KMS-11 (cell line): Measurements from ENCODE around the gene MAP2K2.
"Not testable (repeated sequence)": the region's sequence is repeated elsewhere in the genome, so short reads cannot be mapped to it uniquely, and the experiment has no call there.

Experiments used
- H2AFZ ChIP-seq: fragments of 200-600 bp; sonication (generic); 2 replicates; pipeline ENCODE4 v1.6.1; 2016; ENCODE audit warnings: antibody characterized with exemption, mixed run types, low read depth
- H3K27ac ChIP-seq: fragments of 200-600 bp; sonication (generic); 2 replicates; pipeline ENCODE4 v1.6.1; 2016; ENCODE audit warnings: mild to moderate bottlenecking, mixed run types
- H3K27me3 ChIP-seq: fragments of 200-600 bp; sonication (generic); 2 replicates; pipeline ENCODE4 v1.6.1; 2017; ENCODE audit warnings: mild to moderate bottlenecking, low read depth, mixed run types, moderate library complexity; ENCODE audit not compliant: insufficient read depth
- H3K36me3 ChIP-seq: fragments of 200-600 bp; sonication (generic); 2 replicates; pipeline ENCODE4 v1.6.1; 2017; ENCODE audit warnings: mild to moderate bottlenecking, mixed run types; ENCODE audit not compliant: insufficient read depth
- H3K4me1 ChIP-seq: fragments of 200-600 bp; sonication (generic); 2 replicates; pipeline ENCODE4 v1.6.1; 2016; ENCODE audit warnings: mild to moderate bottlenecking, low read depth, mixed run types; ENCODE audit not compliant: poor library complexity, severe bottlenecking
- H3K4me2 ChIP-seq: fragments of 200-600 bp; sonication (generic); 2 replicates; pipeline ENCODE4 v1.7.0; 2016; ENCODE audit warnings: mild to moderate bottlenecking, mixed run types
- H3K4me3 ChIP-seq: fragments of 200-600 bp; sonication (generic); IDR thresholded peaks from 2 replicates; pipeline ENCODE4 v1.6.1; 2017; ENCODE audit warnings: low read depth, low read length, mixed read lengths; ENCODE audit not compliant: insufficient read depth
- H3K79me2 ChIP-seq: fragments of 200-600 bp; sonication (generic); 2 replicates; pipeline ENCODE4 v1.6.1; 2016; ENCODE audit warnings: low read depth, mixed run types; ENCODE audit not compliant: insufficient read depth
- H3K9ac ChIP-seq: fragments of 200-600 bp; sonication (generic); 2 replicates; pipeline ENCODE4 v1.6.1; 2016; ENCODE audit warnings: mild to moderate bottlenecking, mixed run types
- H4K20me1 ChIP-seq: fragments of 200-600 bp; sonication (generic); 2 replicates; pipeline ENCODE4 v1.6.1; 2016; ENCODE audit warnings: mild to moderate bottlenecking, mixed run types; ENCODE audit not compliant: insufficient read depth
- CTCF ChIP-seq: fragments of 200-600 bp; sonication (generic); conservative IDR thresholded peaks from 2 replicates; pipeline ENCODE4 v1.6.1; 2017; ENCODE audit warnings: low read depth, mild to moderate bottlenecking, antibody characterized with exemption, low read length, moderate library complexity, mixed read lengths

Gene MAP2K2

GRCh38 chr19:4161415-4162077 is 37.6 kb upstream of the MAP2K2 start:
- Histone ChIP-seq H3K4me3 (no peak overlapping the region), H3K9ac (no peak overlapping the region), H3K27ac (no peak overlapping the region), H2AFZ (no peak overlapping the region), H3K4me1 (no peaks in the 10 kb centered on the region), H3K27me3 (peaks cover 90% of the 10 kb centered on the region), H3K4me2 (no peak overlapping the region), H4K20me1 (no peaks in the 10 kb centered on the region), H3K79me2 (no peaks in the 10 kb centered on the region), H3K36me3 (no peaks in the 10 kb centered on the region)
- no peak for TF ChIP-seq CTCF

DNA sequence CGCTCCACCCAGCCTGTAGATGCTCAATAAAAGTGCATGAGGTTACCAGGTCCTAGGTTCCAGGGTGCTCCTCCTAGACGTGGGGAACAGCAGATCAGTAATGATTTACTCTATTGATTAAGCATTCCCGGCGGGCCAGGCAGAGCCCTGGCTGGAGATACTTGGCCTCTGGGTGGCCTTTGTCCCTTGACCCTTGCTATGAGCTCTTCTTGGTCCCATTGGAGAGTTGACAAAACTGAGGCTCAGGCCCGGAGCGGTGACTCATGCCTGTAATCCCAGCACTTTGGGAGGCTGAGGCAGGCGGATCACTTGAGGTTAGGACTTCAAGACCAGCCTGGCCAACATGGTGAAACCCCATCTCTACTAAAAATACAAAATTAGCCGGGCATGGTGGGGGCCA is 34.0 kb upstream of the MAP2K2 start:
- H3K9ac ChIP-seq, H3K4me3 ChIP-seq, H3K27ac ChIP-seq, H4K20me1 ChIP-seq, H2AFZ ChIP-seq, H3K4me2 ChIP-seq, H3K79me2 ChIP-seq, H3K4me1 ChIP-seq, H3K36me3 ChIP-seq: not testable (repeated sequence)
- H3K27me3 ChIP-seq: peaks cover 94% of the 10 kb centered on the region

- Histone ChIP-seq H3K4me1 (peaks cover 8% of the 10 kb centered on the region), H3K4me2 (no peak overlapping the region), H3K79me2 (no peaks in the 10 kb centered on the region), H3K36me3 (no peaks in the 10 kb centered on the region), H2AFZ (no peak overlapping the region), H3K27ac (no peak overlapping the region), H3K9ac (no peak overlapping the region), H3K4me3 (no peak overlapping the region), H3K27me3 (peaks cover 94% of the 10 kb centered on the region), H4K20me1 (no peaks in the 10 kb centered on the region)
- no peak for TF ChIP-seq CTCF
These were observed 33.2 kb upstream of the MAP2K2 start for GRCh38 chr19:4157164-4157563.

GRCh38 chr19:4154571-4155312 is 30.8 kb upstream of the MAP2K2 start:
- no peak for TF ChIP-seq CTCF

More at GRCh38 chr19:4154571-4155312, 30.8 kb upstream of the MAP2K2 start:
- no peaks in the 10 kb centered on the region for H3K36me3 ChIP-seq
- H4K20me1 ChIP-seq: no peaks in the 10 kb centered on the region
- H3K4me3 ChIP-seq: no peak overlapping the region
- H3K27ac ChIP-seq: no peak overlapping the region
- no peak overlapping the region for H3K9ac ChIP-seq
- no peak overlapping the region for H3K4me2 ChIP-seq
- no peak overlapping the region for H2AFZ ChIP-seq
- peaks cover 95% of the 10 kb centered on the region for H3K27me3 ChIP-seq
- no peaks in the 10 kb centered on the region for H3K79me2 ChIP-seq
- H3K4me1 ChIP-seq: peaks cover 8% of the 10 kb centered on the region
